Activated gamma-delta T cell treated with Interleukin-2 at 50 U/mL for 16 hours (primary cell): ENCODE measurements around the gene FFAR1.

Experiments
- DNase-seq: peaks from one replicate; pipeline ENCODE4 v3.0.0-alpha.2; 2020

FFAR1 gene

GRCh38 chr19:35316560-35316959 is 31.1 kb upstream of the FFAR1 start:
- no peak for DNase-seq

DNA sequence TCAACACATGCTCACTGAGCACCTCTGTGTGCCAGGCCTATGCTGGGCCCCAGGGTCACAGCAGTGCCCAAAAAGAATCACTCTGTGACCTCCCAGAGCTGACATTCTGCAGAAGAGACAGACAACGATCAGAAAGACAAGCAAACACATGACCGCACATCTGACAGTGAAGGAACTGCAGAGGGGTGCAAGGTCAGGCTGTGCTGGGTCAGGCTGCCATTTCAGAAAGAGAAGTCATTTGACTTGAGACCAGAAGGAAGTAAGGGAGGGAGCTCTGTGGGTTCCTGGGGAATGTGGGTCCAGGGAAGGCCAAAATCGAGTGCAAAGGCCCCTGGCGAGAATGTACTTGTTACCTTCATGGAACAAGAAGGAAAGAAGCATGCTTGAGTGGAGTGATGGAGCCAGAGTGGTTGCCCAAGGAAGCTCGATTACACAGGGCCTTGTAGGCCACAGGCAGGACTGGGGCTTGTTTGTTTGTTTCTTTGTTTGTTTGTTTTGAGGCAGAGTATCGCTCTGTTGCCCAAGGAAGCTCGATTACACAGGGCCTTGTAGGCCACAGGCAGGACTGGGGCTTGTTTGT is 30.1 kb upstream of the FFAR1 start:
- DNase-seq: no peak

DNA sequence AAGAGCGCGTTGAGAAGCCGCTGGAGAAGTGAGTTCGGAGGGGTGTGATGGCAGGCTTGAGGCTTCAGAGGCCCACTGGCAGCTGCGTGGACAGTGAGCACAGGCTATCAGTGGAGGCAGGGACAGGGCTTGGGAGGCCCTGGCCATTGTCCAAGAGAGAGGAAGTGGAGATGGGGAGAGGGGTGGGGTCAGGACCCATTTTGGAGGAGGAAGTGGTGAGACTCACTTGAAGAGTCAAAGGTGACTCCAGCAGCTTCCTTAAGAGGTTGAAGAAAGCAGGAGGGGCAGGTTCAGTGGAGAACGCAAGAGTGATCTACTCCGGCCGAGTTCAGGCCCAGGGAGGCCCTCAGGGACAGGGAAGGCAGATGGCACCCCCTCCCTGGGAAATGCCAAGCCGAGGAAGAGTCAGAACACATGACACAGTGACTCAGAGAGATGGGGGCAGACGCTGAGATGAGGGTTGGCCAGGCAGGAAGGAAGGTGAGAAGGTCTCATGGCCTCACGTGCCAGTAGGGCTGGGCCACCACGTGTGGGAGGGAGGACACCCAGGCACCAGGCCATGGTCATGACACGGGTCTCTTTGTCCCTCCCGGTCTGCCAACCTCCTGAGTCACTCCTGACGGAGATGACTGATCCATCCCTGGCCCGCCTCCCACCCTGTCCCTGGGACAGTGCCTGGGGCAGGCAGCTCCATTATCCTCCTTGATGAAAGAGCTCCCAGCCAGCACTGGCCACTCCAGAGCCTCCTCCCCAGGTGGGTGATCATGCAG is 28.8 kb upstream of the FFAR1 start:
- DNase-seq: no peak

DNA sequence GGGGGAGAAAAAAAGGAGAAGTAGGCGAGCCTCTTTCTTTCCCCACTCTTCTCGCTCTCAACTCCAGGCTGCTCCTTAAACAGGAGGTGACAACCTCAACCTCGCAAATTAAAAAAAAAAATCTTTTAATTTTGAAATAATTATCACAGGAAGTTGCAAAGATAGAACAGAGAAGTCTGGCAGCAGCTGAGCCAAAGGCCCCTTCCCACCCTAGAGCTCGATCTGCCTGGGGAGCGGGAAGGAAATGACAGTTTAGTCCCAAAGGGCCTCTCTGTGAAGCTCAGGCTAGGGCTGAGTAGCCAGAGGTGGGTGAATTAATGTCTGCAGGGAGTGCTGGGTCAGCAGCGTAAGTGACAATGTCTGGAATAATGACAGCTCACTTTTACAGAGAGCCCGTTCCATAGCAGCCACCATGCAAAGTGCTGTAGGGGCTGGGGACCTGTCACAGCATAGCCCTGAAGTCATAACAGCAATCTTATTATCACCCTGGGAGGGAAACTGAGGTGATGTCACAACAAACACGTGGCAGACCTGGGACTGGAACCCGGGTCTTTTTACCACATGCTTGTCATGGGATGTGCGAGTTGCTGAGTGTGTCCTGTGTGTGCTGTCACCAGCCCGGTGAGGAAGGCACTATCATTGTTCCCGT is 27.5 kb upstream of the FFAR1 start:
- no peak for DNase-seq

DNA sequence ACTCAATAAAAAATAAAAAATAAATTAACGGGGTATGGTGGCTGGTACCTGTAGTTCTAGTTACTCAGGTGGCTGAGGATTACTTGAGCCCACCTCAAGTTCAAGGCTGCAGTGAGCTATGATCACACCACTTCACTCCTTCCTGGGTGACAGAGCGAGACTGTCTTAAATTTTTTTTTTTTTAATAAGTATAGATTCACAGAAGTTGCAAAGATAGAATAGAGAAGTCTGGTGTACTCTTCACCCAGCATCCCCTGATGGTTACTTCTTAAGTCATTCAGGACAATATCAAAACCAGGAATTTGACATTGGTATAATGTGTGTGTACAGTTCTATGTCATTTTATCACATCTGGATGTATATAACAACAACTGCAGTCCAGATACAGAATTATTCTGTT is 26.4 kb upstream of the FFAR1 start:
- DNase-seq: no peak

DNA sequence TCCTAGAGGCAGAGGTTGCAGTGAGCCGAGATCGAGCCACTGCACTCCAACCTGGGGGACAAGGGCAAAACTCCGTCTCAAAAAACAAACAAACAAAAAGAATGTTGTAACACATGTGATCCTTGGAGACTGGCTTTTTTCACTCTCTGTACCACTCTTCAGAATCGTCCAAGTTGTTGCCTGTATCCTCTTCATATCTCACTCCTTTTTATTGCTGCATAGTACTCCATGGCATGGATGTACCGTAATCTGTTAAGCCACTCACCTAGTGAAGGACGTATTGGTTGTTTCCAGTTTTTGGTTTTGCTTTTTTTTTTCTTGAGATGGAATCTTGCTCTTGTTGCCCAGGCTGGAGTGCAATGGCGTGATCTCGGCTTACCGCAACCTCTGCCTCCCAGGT is 25.7 kb upstream of the FFAR1 start:
- no peak for DNase-seq

- no peak for DNase-seq
Measured at GRCh38 chr19:35327642-35328041, 20.1 kb upstream of the FFAR1 start.

- DNase-seq: no peak
Measured at GRCh38 chr19:35328851-35329285, 18.8 kb upstream of the FFAR1 start, which contains the start of gene CD22. CD22 (plus strand) TSS chr19:35329187; CDS start chr19:35332041, 2,854 bp downstream.

- DNase-seq: no peak
Measured at GRCh38 chr19:35329323-35329722, 18.4 kb upstream of the FFAR1 start.

DNA sequence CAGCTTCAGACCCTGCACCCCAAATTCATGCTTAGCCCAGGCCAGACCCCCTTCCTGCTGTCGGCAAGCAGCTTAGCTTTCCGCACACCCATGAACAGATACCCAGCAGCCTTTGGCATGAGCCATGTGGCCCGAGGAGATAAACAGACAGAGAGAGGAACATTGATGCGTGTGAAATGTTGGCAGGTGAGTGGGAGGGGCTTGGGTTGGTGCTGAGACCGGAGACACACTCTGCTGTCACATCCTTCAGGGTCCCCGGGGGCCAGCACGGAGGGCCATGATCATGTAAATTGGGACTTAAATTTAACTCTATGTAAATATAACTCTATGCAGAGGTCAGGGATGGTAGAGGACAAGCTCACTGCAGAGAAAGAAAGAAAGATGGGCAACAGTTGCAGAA is 17.2 kb upstream of the FFAR1 start:
- DNase-seq: no peak

GRCh38 chr19:35331551-35332214 is 16.0 kb upstream of the FFAR1 start:
- no peak for DNase-seq

DNA sequence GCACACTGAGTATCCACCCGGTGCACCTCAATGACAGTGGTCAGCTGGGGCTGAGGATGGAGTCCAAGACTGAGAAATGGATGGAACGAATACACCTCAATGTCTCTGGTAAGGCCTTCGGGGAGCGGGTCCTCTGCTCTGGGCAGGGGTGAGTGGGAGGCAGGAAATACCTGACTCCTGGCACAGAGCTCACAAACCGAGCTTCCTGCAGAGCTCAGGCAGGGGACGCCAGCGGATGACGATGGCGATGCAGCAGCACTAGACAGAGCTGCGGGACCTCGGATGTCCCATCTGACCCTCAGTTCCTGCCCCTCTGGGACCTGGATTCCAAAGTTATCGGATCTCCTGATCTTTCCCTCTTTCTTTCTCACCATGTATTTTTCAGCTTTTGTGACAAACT is 14.9 kb upstream of the FFAR1 start:
- no peak for DNase-seq

- DNase-seq: no peak
Measured at GRCh38 chr19:35334144-35334753, 13.5 kb upstream of the FFAR1 start.

DNA sequence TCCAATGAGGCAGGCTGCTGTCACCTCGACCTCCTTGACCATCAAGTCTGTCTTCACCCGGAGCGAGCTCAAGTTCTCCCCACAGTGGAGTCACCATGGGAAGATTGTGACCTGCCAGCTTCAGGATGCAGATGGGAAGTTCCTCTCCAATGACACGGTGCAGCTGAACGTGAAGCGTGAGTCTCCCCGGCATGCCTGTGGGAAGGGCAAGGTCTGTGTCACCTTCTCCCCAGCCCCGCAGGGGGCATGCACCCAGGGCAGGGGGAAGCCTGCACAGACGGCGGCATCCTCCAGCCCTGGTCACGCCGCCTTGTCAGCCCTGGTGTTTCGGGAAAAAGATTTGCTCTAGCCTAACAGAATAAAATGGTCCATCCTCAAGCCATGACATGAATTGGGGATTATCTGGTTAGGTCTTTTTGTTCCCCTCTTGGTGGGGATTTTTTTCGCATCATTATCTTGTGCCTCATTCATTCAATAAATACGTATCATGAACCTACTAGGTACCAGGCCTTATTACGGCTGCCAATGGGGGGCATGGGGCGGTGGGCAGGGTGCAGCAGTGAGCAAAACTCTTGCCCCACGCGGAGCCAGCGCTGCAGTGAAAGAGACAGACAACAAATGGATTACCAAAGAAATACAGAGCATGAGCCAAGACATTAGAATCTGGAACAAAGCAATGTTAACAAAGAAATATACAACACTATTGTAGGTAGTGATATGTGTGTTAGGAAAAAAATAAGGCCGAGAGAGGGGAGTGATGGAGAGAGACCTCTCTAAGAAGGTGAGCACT is 11.3 kb upstream of the FFAR1 start:
- DNase-seq: no peak

DNA sequence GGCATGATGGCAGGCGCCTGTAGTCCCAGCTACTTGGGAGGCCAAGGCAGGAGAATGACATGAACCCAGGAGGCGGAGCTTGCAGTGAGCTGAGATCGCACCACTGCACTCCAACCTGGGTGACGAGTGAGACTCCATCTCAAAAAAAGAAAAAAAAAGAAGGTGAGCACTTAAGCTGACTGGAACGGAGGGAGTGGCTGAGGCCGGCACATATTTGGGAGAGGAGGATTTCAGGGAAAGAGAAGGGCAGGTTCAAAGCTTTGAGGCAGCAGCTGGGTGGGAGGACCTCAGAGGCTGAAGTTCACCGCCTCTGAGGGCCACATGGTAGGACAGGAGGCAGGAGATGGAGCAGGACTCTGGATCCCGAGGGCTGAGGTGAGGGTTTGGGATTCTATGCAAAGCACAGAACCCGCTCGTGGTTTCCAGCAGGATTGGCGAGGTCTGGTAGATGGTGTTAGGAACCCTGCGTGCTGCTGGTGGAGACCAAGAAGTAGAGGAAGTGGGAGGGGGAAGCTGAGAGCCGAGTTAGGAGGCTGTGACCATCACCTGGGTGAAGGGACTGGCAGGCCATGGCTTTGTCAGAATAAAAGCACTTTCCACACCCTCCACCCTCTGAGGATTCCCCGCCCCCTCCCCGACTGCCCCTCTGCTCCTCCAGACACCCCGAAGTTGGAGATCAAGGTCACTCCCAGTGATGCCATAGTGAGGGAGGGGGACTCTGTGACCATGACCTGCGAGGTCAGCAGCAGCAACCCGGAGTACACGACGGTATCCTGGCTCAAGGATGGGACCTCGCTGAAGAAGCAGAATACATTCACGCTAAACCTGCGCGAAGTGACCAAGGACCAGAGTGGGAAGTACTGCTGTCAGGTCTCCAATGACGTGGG is 10.4 kb upstream of the FFAR1 start:
- DNase-seq: no peak

GRCh38 chr19:35337984-35338296 is 9.8 kb upstream of the FFAR1 start:
- no peak for DNase-seq

DNA sequence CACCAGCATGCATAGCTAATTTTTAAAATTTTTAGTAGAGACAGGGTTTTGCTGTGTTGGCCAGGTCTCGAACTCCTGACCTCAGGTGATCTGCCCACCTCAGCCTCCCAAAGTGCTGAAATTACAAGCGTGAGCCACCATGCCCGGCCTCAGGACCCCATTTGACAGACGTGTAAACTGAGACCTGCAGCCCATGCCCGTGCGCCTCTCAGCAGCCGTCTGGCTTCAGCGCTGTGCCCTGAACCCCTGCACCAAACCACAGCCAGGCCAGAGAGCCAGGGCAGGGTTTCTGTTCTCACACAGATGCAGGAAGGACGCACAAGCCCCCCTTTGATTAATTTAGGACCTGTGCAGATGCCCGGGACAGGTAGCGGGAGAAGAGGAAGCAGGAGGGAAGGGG is 7.3 kb upstream of the FFAR1 start:
- DNase-seq: no peak

DNA sequence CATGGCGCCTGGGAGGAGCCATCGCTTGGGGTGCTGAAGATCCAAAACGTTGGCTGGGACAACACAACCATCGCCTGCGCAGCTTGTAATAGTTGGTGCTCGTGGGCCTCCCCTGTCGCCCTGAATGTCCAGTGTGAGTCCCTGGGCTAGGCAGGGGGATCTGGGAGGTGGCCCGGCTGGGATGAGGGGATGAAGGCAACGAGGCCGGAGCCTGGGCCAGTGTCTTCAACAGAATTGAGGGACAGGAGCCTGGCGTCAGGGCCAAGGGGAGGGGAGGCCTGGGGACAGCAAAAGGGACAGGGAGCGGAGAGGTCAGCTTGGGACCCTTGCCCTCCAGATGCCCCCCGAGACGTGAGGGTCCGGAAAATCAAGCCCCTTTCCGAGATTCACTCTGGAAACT is 6.7 kb upstream of the FFAR1 start:
- no peak for DNase-seq

DNA sequence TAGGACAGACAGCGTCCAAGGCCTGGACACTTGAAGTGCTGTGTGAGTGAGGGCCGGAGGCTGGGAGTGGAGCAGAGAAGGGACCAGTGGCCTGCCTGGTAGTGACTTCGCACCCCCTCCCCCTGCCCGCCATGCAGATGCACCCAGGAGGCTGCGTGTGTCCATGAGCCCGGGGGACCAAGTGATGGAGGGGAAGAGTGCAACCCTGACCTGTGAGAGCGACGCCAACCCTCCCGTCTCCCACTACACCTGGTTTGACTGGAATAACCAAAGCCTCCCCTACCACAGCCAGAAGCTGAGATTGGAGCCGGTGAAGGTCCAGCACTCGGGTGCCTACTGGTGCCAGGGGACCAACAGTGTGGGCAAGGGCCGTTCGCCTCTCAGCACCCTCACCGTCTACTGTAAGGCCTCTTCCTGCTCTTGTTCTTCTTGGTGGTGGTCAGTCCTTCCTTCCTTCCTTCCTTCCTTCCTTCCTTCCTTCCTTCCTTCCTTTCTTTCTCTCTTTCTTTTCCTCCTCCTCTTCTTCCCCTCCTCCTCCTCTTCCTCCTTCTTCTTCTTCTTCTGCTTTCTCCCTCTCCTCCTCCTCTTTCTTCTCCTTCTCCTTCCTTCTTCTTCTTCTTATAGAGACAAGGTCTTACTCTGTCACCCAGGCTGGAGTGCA is 6.0 kb upstream of the FFAR1 start:
- DNase-seq: no peak

DNA sequence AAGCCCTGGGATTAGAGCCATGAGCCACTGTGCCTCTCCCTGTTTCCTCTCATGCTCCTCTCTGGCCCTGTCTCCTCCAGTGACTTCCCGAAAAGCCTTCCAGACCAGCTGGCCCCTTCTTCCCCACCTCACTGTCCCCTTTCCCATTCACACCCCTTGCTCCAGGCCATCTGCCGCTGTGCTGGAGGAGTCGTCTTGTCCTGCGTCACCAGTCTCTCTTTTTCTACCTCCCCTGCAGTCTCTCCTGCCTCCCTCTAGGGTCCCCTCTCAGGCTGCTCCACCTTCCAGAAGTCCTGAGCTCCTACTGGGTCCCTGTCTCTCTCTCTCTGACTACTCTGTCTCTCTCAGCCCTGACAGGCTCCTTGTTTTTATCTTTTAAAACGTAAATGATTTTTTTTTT is 5.3 kb upstream of the FFAR1 start:
- DNase-seq: no peak

DNA sequence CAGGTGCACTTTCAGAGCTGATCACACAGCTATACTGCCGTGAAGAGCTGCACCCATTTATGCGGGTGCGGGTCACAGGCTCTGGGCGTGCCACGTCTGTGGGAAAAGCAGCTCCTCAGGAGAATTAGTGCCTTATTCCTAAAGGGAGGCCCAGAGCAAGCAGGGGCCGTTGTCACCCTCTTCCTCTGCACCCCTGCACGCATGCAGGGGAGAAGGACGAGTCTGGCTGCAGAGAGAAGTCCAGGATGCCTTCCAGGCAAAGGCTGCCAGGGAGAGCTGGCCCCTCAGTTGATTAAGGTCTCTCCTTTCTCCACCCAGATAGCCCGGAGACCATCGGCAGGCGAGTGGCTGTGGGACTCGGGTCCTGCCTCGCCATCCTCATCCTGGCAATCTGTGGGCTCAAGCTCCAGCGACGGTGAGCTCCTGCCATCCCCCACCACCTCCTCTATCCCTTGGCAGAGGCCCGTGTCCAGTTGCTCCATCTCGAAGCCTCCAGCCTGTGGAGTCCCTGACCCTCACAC is 3.1 kb upstream of the FFAR1 start:
- DNase-seq: no peak
